NOMO-1 treated with dmso at 0.1 percent for 144 hours (cell line): ENCODE data around the gene DCAF5.
"Not testable (repeated sequence)": the region's sequence is repeated elsewhere in the genome, so short reads cannot be mapped to it uniquely, and the experiment has no call there.

Source experiments
- DNase-seq: peaks from one replicate; lab custom pipeline; 2025; ENCODE audit not compliant: unreplicated experiment; lab: John Stamatoyannopoulos, UW

DCAF5 gene

DNA sequence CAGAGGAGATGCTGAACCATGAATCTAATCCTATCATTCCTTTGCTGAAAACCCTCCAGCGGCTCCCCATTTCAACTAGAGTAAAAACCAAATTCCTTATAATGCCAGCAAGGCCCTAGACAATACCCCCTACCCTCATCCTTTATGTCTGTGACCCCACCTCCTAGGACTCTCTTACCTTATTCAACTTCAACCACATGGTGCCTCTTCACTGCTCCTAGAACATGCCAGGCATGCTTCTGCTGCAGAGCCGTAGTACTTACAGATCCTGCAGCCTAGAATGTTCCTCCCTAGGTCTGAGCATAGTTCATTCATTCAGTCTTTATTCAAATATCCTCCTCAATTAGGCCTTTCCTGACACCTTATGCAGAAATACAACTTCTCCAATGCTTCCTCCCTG, 54.9 kb downstream of the DCAF5 start:
- no peak for DNase-seq

DNA sequence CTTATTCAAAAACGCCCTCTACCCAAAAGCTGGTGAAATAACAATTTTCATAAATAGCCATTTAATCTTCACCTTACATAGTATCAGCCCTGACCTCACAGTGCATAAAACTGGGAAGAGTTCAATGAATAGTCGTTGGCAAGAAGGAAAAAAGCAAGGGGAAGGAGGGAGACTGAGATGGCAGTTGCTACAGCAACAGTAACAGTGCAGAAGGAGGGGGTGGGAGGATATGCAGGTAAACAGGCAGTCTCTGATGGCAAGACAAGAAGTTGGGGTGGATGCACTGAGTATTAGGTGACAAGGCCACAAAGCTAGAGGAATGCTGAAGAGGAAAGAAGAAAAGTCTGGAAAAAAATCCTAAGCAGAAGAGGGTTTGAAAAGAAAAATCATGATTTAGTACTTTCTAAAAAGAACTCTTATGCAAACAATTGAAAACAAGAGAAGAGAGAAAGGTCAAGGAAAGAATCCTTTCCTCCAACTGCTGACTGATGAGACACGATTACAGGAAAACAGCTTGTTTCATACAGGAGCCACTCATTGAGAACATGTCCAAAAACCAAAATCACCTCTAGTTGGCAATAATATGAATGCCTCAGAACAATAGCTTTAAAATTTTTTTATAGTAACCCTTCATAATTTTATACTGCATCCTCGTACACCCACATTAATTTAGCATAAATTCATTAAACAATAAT, 56.0 kb downstream of the DCAF5 start:
- no peak for DNase-seq

DNA sequence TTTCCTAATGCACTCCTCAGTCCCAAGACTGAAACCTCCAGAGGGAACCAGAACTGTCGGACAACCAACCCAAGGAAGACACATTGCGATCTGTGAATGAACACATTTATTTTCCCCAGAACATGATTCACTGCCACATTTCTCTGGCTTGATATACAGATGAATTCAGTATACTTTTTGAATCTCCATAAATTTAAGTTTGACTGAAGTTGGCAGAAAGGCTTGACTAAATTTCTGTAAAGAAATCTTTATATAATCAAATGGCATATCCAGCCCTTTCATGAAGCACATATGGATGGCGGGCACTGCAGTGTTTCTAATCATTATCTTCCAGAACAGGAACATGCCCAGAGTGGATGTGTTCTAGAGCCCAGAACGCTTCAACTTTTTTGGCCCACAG, 56.7 kb downstream of the DCAF5 start:
- no peak for DNase-seq

DNA sequence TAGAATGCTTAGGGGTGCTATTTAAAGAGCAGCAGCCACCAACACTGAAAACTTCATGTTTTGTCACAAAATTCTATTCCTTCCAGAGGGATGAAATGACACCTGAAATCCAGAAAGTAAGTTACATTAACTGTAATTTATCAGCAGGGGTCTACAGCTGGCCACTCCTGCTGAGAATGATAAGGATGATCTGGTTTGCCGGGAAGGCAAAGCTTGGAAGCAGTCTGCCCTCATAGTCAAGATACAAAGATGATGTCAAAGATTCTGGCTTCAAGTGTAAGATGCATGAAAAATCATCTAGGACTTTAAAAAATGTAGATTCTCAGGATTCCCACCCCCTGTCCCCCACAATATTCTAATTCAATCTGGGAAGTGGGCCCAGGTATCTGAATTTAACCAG, 58.4 kb downstream of the DCAF5 start:
- no peak for DNase-seq

DNA sequence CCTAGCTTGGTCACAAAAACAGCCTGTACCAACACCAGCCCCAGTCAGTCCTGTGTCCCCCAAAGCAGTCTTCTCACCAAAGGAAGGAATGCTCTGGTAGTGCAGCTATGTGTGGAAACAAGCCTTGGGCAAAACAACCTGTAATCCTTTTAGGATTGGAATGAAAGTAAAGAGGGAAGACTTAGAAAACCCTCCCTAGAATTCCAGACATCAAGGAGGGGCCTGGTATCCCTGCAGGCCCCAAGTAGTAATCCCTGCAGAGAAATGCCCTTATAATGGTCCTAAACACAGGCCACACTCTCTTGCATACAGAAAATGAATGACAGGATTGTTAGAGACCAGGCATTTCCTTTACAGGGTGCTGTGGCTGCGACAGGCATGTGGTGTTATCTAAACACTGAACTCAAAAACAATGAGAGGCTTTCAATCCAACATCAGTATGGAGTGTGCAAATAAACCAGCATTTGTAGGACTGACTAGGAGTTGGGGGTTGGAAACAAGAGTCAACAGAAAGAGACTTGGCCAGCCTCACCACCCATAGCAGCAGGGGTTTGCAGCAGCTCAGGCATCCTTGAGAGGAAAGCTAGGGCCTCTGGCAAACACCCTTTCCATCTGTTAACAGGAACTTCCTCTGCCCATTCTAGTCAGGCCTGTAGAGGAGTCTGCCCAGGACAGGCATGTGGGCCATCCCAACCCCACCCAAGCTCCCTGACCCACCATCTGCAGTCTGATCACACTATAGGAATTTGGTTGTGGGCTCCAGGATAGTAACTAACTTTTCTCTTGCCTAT, 59.1 kb downstream of the DCAF5 start:
- DNase-seq: no peak

DNA sequence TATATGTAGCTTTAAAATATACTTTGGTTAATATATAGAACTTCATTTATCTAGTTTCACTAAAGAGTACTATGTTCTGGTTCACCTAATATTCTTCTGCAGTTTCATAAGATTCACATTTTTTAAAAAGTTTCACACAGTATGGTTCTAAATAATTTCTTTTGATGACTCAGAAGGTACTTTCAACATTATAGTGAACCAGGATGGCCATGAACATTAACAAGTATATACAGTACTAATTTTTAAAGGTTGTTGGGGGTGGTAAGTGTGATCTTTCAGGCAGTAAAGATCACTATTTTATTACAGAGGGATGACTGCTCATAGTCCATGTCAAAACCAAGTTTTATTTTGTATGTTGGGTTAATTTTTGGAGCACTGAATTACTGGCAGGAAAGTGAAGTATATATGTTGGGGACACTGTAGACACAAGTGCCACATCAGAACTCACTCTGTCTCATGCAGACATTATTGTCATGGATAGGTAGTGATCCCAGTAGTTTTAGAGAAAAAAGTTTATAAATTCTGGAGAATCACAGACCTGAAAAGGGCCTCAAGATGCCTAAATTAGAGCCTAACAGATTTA, 60.0 kb downstream of the DCAF5 start:
- no peak for DNase-seq

DNA sequence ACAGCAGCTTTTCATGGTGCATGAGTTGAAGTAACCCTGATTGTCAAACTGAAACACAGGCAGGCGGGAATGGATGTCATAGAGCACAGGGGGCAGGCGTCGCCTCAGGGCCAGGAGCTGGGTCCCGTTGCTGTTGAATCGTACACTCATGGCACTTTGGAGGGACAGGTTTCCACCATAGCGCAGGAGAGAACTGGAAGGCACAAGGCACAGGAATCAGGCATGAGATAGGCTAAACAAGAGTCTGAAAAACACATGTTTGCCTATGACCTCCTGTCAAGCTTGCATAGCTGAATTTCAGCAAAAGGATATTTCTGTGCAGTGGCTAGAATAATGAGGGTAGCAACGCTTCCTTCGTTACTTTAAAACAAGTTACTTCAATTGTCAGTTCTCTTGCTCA, 61.2 kb downstream of the DCAF5 start:
- no peak for DNase-seq

DNA sequence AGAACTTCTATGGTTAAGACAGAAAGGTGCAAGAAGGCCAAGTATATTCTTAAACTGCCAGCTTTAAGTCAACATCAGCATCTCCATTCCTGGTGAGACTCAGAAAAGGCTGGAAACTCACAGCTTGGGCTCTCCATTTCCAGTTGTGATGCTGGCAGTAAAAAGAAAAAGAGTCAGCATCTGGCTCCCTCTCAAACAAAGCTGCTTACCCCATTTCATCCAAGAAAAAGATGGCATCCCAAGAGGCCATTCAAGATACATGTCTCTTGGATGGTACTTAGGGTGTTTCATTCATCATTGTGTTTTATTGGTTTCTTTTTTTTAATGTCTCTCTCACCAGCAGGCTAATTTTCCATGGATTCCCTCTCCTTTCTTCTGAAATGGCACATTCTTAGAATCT, 61.9 kb downstream of the DCAF5 start:
- no peak for DNase-seq

DNA sequence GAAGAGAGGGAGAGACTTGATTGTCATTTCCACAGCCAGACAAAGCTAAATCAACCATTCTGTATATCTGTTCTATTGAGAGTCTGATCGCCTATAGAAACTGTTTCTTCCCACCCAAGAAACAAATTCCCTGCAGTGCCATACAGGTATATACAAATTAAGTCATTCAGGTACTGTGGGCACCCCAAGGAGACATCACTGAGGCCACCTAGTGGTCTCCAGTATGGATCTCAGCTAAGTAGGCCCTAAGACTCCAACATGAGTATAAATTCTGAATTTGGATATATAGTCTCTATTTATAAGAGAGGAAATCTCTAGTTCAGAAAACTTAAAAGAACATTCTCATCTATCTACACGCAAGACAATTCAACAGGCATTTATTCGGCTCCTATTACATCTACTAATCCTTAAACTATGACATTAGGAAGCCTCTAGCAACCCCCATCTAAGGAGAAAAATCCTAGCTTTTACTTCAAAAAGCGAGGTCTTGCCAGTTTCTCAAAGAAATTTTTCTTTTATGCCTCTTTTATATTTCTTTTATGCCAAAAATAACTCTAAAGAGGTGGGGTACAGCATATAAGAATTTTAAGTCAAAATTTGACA, 62.6 kb downstream of the DCAF5 start:
- no peak for DNase-seq

DNA sequence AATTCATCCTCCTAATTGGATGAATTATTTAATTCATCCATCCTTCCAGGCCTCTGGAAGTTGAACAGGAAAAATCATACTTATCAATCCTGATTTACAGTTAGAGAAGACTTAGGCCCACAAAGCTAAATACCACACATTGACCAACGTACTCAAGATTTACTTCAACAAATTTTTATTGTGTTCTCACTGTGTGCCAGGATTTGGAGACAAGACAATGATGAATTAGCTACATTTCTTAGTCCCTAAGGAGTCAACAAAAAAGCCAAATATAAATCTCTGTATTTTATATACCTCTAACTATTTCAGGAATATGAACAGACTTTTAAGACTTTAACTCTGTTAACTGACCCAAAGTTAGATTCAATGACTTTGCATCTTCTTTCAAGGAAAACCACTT, 63.9 kb downstream of the DCAF5 start:
- DNase-seq: no peak

DNA sequence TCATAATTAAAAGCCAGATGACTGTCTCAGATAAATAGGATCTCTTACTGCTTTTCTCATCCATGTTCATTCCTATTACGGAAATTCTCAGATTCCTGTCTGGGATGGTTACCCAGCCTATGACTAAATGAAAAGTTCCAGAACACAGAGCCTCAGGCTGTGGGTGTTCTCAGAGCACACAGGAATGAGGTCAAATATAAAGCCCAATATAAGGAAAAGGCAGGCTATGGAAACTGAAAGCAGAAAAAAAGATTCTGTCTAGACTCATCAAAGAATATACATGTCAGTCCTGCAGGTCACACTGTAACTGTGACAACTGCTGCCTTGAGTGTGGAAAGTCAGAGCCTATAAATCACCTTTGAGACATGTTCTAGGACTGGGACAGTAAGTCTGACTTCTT, 64.3 kb downstream of the DCAF5 start:
- DNase-seq: no peak

DNA sequence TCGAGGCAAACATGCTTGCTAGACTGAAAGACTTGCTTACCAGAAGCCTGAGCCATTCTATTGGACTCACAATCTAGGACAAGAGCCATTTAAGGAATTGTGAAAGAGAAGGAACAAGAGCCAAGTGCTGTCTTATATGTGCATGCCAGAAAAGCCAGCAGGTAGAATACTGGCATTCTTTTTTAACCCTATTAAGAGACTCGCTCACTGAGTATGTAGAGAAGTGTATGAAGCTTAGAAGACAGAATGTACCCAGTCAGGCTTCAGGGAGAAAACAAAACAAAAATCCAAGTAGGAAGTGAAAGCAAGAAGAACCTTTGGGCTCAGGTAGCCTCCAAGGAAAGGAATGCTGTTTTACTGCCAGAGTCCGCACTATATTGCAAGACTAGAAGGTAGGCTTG, 65.9 kb downstream of the DCAF5 start:
- DNase-seq: no peak

DNA sequence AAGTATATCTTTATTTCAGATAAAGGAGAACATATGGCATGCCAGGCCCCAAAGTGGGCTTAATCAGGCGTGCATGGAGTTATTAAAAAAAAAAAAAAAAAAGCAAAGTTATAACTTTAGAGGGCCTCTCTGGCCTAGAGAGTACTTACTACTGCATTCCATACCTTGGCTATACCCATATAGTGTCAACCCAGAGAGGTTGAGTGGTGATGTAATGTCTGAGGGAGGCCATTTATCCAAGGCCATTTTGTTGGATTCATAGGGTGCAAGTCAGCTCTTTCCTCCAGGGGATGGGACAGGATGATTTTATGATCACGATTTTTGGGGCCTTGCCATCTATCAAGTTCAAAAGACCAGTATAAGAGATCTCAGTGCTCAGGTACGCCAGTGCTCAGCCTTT, 66.4 kb downstream of the DCAF5 start:
- DNase-seq: no peak

DNA sequence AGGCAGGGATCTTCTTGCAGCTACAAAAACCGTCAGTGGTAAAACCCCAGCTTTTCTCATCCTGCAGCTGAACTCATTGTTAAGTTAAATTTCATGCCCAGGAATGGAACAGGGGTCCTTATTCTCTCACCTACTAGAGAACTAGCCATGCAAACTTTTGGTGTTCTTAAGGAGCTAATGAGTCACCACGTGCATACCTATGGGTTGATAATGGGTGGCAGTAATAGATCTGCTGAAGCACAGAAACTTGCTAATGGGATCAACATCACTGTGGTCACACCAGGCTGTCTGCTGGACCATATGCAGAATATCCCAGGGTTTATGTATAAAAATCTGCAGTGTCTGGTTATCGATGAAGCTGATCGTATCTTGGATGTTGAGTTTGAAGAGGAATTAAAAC, 68.9 kb downstream of the DCAF5 start:
- no peak for DNase-seq

DNA sequence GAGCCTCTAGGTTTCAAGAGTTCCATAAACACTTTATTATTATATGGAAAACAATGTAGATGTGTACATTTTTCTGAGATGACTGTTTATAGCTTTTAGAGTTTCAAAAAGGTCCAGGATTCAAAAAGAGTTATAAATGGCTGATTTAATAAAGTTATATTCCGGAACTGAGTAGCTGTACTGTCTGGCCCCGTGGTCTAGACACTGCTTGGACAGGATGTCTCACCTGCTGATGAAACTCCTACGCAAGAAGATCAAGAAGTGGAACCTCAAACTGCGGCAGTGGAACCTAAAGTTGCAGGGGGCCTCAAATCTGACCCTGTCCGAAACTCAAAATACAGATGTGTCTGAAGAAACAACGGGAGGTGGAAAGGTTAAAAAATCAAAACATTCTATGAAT, 69.7 kb downstream of the DCAF5 start:
- DNase-seq: no peak

DNA sequence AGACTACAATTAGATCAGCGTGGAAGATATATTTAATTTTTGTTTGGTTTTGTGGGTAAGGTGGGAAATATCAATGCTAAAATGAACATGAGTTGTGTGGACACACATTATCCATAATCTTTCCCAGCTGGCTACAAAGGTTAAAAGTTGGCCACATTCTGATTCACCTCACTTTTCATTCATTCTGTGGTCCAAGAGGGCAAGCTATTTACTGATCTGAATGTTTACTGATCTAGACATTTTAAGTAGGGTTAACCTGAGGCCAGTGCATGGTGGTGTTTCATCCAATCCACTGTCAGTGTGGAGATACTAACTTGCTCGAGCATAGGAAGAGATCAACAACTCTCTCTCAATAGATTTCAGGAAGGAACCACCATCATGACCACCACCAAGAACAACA, 71.6 kb downstream of the DCAF5 start:
- no peak for DNase-seq

DNA sequence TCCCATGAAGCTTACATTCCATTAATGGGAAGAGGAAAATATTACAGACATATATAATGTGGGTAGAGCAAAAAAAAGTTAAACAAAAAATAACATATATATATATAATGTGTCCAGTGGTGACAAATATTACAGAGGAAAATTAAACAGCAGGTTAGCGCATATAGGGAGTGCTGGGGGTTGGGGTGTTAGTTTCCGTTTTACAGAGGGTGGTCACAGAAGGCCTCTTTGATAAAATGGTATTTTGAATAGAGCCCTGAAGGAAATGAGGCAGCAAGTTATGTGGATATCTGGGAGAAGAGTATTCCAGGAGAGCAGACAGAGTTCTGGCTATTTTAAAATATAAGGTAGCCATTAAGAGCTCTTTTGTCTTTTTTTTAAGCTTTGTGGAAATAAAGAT, 73.2 kb downstream of the DCAF5 start:
- DNase-seq: no peak

DNA sequence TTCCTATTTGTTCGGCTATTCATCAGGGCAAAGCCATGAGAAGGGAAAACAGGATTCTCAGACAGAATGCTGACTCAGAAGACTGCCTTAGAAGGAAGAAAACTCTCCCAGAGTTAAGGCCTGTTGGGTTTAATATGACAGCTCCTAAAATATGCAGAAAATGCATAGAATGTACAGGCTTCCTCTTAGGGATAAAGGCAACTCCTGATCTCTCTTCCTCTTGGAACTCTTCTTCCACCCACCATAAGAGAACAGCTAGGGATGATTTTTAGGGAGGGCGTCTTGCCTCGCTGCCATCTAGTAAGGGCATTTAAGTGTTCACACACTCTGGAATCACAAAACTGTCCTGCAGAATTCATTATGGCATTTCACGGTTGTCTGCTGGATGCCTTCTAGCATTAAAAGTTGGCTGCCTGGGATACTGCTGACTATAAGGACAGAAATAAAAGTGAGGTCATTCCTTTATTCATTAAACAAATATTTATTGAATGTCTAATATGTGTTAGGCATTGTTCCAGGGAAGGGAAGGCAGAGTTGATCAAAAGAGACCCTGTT, 73.7 kb downstream of the DCAF5 start:
- DNase-seq: no peak

DNA sequence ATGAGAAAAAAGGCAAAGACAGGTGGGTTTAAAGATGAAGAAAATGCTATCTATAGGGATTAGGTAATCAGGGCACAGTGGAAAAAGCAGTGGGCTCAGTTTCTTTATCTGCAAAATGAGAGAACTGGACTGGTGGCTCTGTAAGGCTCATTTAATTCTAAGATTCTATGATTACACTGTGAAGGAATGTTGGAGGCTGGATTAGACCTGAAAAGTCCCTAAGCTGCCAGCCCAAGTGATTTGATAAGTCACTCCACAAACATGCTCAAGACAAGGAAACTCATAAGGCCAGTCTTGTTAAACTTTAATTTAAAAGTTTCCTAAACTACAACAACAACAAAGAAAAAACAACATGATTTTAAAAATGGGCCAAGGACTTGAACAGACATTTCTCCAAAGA, 75.1 kb downstream of the DCAF5 start:
- DNase-seq: no peak

DNA sequence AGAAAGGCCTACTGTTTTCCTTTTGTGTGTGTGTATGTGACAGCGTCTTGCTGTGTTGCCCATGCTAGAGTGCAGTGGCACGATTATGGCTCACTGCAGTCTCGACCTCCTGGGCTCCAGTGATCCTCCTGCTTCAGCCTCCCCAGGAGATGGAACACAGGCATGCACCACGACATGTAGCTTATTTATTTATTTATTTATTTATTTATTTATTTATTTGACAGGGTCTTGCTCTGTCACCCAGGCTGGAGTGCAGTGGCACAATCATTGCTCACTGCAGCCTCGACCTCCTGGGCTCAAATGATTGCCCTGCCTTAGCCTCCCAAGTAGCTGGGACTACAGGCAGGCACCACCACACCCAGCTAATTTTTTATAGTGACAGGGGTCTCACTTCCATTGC, 75.7 kb downstream of the DCAF5 start:
- not testable (repeated sequence) for DNase-seq

DNA sequence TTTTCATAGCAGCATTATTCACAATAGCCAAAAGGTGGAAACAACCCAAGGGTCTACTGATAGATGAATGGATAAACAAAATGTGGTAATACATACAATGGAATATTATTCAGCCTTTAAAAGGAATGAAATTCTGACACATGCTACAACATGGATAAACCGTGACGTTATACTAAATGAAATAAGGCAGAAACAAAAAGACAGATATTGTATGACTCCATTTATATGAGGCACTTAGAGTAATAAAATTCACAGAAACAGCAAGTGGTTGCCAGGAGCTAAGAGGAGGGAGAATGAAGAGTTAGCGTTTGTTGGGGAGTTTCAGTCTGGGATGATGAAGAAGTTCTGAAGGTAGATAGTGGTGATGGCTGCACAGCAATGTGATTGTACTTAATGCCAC, 76.6 kb downstream of the DCAF5 start:
- no peak for DNase-seq

DNA sequence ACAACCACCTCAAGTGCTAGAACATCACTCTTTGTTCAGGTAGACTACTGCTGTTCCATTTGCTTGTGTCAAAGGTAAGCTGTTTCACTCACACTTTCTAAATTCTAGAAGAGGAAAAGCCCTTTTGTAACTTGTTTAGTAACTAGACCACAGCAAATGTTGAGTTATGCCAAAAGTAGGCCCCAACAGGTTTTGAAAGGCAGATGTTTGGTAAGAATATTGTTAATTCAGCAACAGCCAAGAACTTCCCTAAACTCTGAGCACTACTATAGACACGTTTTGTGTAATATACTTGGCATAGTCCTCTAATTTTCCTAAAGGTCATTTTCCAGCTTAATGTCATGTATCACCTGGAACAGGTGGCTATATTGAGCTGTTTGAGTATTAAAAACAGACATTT, 79.0 kb downstream of the DCAF5 start:
- DNase-seq: peak; percentile 29
